HG02642 (cell line): ENCODE data around the gene CD9.
"Not testable (repeated sequence)": the region's sequence is repeated elsewhere in the genome, so short reads cannot be mapped to it uniquely, and the experiment has no call there.

Experiments
- ATAC-seq: cut with Tn5 transposase; IDR thresholded peaks from one replicate; pipeline ENCODE4 v1.9.1; 2021; ENCODE audit warnings: mild to moderate bottlenecking; ENCODE audit not compliant: unreplicated experiment, poor library complexity

CD9 gene, protein sequence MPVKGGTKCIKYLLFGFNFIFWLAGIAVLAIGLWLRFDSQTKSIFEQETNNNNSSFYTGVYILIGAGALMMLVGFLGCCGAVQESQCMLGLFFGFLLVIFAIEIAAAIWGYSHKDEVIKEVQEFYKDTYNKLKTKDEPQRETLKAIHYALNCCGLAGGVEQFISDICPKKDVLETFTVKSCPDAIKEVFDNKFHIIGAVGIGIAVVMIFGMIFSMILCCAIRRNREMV

DNA sequence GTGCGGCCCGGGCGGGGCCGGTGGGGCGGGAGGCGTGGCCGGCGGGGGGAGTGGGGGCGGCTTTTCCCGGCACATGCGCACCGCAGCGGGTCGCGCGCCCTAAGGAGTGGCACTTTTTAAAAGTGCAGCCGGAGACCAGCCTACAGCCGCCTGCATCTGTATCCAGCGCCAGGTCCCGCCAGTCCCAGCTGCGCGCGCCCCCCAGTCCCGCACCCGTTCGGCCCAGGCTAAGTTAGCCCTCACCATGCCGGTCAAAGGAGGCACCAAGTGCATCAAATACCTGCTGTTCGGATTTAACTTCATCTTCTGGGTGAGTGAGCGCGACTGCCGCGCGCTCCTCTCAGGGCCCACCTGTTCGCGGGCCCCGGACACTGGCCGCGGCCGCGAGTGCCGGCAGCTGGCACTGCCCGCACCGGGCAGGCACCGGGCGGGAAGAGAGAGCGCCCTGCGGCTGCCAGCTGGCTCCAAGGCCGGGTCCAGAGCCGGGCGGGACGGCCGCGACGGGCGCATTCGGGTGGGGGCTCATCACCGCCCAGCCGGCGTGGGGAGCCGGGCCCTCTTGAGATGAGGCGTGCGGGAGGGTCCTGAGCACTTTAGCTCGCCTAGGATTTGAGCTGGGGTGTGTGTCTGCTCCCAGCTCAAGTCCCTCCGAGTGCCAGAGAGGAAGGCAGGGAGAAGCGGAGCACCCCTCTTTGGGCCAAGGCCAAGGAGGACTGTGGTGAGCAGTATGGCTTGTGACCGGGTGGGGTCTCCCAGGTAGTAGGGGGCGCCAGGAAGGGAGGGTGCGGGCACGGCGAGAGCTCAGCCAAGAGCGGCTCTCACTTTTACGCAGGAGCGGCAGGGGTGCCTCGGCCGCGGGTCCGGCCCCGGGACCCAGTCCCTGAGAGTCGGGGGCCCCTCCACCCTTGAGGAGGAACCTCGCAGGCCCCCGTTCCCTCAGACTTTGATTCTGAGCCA, at the start of gene CD9:
Gene CD9 (plus strand): TSS at position 145 of the 957 bp plus-strand sequence. CDS start 100 bp downstream, at position 245.
- ATAC-seq: no peak

DNA sequence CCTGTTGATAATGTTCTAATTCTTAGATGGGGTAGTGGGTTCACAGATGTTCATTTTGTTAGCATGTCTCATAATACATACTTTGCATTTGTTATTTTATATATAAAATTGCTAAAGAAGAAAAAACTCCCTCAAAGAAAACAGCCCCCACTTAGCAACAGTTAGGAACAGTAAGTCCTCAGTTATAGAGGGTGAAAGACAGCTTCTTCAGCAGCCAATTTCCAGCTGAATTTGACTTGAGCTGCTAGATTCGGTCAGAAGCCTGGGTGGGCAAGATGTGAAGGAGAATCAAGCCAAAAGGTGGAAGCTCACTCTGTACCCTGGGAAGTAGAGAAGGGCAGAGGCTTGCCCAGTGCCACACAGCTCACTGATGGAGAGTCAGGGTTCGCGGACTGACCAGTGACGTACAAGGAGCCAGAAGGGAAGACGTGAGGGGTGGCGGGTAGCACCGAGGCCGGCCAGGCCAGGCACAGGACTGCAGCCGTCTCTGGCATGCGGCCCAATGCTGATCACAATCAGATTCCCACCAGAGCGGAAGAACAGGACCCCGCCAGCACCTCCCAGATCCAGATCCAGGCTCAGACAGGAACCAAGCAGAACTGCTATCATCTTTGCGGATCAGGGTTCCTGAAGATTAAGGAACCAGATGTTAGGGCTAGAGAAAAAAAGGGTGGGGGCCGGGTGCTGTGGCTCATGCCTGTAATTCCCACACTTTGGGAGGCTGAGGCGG, 45.3 kb upstream of the CD9 start:
- ATAC-seq: no peak

DNA sequence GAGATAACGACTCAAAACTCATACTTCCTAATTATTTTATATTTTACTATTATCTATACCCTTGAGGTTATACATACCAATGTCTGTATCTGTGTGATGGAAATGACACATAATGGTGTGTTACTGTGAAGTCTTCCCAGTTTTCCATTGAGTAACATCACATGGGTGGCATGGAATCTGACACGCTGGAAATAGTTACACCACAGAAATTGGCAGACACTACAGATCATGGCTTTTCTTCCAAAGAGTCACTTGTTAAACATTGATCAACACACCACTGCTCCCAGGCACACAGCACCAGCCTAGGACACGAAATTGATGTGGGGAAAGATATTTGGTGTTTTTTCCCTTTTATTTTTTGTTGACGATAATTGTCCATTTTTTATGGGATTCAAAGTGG, 42.7 kb upstream of the CD9 start:
- ATAC-seq: no peak

DNA sequence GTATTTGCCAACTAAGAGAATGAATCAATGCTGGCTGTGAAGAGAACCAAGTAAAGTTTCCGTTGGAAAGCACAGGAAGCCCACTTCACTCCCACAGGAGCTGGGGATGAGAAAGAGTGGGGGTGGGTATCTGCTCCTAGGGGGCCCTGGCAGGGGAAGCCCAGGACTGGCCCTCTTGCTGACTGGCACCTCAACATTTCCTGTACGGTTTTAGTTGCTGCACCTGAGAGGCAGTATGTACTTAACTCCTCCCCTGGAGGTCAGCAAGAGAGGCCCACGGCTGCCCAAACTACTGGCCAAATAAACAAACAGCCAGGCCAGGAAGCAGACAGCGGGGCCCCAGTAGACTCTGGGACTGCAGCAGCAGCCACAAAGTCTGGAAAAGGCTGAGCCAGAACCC, 41.9 kb upstream of the CD9 start:
- ATAC-seq: no peak

DNA sequence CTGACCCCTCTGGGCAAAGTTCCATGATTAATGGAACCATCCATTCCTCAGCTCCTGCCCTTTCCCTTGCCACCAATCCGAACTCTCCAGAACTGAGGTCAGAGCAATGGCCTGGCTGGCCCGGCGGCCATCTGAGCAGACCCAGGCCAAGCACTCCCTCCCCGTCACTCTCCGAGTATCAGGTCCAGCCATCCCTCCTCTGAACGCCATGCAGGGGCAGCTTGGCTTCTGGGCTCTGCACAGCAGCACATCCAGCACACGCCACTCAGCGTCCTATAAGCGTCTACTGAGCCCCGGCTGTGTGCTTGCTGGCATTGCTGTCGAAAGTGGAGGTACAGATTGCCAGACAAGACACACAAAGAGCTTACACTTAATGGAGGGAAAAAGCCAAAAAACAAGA, 41.5 kb upstream of the CD9 start:
- ATAC-seq: no peak

DNA sequence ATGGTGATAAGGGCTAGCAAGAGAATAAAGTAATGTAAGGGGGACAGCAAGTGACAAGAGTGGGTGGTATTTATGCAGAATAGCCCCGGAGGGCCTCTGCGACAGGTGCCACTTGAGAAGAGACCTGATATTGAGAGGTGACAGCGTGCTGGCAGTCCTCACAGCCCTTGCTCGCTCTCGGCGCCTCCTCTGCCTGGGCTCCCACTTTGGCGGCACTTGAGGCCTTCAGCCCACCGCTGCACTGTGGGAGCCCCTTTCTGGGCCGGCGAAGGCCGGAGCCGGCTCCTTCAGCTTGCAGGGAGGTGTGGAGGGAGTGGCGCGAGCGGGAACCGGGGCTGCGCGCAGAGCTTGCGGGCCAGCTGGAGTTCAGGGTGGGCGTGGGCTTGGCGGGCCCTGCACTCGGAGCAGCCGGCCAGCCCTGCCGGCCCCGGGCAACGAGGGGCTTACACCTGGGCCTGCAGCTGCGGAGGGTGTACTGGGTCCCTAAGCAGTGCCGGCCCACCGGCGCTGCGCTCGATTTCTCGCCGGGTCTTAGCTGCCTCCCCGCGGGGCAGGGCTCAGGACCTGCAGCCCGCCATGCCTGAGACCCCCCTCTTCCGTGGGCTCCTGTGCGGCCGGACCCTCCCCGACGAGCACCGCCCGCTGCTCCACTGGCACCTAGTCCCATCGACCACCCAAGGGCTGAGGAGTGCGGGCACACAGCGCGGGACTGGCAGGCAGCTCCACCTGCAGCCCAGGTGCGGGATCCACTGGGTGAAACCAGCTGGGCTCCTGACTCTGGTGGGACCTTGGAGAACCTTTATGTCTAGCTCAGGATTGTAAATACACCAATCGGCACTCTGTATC, 40.8 kb upstream of the CD9 start:
- ATAC-seq: not testable (repeated sequence)

DNA sequence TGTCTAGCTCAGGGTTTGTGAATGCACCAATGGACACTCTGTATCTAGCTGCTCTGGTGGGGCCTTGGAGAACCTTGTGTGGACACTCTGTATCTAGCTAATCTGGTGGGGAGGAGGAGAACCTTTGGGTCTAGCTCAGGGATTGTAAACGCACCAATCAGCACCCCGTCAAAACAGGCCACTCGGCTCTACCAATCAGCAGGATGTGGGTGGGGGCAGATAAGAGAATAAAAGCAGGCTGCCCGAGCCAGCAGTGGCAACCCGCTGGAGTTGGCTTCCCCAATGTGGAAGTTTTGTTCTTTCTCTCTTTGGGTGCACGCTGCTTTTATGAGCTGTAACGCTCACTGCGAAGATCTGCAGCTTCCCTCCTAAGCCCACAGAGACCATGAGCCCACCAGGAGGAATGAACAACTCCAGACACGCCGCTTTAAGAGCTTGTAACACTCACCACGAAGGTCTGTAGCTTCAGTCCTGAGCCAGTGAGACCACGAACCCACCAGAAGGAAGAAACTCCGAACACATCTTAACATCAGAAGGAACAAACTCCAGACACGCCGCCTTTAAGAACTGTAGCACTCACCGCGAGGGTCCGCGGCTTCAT, 40.1 kb upstream of the CD9 start:
- ATAC-seq: not testable (repeated sequence)

DNA sequence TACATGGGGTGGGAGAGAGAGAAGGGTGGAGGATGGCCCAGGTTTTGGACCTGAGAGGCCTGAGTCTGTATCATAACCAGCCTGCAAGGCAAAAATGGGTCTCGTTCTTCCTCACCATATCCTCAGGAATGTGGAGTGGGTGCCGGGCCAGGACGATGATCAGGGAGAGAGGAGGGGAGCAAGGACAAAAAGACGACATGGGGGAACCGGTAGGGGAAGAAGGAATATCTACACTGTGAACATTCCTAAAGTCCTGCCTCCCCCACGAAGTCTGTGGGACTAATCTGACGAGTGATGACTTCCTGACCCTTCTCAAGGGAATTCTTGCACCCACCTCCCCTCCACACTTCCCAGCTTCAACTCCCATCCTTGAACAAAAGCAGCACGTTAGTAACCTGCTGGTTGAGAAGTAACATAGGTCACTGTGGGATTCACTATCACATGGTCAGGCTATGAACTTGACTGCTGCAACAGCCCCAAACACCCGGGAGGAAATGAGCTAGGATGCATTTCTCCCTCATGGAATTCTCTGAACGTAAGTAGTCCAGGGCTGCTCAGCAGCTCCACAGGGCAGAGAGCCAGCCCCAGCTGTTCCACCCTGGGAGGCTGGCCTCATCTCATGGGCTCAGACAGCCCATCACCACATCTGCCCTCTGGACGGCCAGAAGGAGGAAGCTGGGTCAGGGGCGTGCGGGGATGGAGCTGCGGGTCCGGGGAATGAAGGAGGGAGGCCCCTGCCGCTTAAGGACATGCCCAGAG, 38.9 kb upstream of the CD9 start:
- ATAC-seq: no peak

DNA sequence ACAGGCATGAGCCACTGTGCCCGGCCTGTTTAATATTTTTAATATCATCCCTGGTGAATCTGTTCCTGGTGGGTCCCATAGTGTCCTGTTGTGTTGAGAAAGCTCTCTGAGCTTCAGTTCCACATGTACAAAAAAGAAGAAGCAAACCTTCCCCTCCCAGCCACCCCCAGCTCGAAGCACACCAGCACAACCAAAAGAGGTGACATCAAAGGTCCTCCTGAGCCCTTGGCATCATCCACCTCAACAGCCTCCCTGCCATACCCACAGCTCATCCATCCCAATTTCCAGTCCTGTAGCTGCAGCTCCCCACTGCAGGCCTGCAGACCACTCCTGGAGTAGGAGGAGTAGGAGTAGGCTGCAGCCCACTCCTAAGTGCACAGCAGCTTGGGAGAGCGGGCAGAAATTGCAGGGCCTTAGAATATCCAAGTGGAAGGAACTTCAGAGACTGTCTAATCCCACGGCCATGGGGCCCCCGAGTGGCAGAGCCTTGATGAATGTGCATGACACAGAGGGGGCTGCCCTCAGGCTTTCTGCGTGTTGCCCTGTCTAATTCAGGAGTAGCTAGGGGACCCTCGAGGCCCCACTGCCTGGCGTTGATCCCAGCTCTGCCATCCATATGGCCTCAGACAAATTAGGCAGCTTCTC, 36.7 kb upstream of the CD9 start:
- no peak for ATAC-seq

DNA sequence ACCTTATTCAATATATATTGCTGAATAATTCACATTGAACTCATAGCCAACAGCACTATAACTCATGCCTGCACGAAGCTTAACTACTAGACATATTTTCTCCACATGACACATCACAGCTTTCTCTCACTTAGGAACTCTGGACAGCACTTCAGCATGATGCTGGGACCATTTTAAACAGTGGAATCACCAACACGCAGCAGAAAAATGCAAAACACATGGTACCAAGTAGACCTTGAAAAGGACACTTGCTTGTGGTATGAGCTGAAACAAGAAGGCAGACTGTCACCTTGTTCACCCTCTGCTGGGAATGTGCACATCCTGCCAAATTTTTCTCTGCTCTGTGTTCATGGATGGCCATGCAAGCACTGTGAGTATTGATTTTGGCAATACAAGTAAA, 34.8 kb upstream of the CD9 start:
- no peak for ATAC-seq

DNA sequence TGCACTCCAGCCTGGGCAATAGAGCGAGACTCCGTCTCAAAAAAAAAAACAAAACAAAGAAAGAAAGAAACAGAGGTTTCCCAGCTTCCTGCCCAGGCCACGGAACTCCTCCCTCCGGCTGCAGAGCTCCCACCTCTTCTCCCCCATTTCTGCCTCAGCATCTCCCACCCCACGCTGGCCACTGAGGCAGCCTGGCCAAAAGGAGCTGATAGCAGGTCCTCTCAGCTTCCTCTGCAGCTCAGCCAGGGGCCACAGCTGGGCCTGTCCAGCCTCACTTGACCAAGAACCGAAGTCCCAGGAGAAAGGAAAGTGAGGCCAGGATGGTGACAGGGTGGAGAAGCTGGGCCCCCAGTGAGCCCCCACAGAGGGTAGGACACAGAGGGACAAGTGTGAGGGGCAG, 33.4 kb upstream of the CD9 start:
- ATAC-seq: no peak

DNA sequence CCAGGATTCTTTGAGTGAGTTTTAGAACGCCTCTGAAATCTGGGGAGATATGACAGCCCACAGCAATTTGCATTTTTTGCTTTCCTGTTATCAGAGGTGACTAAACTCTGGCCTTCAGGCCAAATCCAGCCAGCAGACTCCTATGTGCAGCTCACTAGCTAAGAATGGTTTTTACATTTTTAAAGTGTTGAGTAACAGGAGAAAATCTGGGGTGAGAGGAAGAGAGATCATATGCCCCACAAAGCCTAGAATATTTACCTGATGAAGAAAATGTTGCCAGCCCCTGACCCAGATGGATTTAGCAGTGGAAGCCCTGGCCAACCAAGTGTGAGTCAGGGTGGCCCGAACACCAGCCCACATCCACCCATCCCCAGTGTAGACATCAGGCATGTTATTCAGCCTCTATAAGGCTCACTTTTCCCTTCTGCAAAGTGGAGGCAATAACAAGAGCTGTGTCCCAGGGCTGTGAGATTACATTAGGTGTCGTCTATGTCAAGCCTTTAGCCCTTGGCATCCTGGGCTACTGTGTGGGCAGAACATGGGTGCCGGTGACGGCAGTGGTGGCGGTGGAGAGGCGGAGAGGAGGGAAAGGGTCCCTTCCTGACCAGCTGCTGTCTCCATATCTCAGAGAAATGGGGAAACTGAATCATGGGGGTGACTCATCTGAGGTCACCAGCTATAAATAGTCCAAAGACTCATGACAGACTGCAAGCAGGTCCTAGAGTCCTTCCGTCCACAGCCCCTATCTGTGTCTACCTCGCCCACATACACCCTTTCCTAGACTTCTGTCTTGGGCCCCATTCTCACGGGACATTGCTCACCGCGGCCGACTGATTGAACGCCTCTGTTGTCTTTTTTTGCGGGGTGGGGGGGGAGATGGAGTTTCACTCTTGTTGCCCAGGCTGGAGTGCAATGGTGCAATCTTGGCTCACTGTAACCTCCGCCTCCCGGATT, 32.6 kb upstream of the CD9 start:
- peak; percentile 71 for ATAC-seq

DNA sequence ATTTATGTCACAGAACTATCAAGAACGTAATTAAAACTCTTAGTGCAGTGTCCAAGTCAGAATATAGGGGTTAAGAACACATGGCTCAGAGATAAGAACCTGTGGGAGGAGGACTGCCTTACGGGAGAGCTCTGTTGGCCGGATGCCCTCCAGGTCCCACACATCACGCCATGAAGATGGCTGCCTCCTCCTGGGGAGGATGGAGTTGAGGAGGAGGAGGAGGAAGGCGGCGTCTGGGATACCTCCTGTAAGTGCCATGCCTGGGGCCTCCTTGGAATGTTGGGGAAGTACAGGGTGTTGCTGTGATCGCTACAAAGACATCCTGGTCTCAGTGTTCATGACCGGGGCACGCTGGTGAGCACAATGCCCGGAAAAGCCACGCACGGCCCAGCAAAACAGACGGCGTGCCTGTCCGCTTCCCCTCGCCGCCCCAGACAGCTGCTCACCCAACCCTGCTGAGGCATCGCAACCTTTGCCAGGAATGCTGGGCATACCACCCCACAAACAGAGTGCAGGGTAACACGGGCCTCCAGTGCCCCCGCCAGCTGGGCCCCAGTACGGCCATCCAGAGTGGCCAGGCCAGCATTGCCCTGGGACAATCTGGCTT, 28.7 kb upstream of the CD9 start:
- no peak for ATAC-seq

DNA sequence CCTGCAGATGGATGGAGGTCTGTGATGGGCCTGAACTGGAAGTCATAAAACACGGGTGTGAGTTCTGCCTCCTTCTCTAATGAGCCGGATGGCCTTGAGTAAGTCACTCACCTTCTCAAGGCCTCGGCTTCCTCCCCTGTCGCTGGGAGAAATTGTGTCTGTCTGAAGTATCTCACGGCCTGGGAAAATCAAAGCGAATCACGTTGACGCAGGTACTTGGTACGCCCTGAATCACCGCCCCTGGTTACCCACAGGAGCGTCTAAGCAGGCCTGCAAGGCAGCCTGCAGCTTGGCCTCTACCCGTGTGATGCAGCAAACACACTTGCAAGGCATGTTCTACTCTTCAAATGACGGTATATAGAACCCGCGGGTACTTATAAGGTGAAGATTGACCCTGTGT, 28.1 kb upstream of the CD9 start:
- no peak for ATAC-seq

DNA sequence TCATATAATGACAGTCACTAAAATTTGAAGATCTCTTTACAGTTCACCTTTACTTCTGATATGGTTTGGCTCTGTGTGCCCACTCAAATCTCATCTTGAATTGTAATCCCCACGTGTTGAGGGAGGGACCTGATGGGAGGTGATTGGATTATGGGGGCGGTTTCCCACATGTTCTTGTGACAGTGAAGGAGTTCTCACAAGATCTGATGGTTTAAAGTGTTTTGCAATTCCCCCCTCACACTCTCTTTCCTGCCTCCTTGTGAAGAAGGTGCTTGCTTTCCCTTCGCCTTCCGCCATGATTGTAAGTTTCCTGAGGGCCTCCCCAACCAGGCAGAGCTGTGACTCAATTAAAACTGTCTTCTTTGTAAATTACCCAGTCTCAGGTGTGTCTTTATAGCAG, 27.3 kb upstream of the CD9 start:
- ATAC-seq: no peak

DNA sequence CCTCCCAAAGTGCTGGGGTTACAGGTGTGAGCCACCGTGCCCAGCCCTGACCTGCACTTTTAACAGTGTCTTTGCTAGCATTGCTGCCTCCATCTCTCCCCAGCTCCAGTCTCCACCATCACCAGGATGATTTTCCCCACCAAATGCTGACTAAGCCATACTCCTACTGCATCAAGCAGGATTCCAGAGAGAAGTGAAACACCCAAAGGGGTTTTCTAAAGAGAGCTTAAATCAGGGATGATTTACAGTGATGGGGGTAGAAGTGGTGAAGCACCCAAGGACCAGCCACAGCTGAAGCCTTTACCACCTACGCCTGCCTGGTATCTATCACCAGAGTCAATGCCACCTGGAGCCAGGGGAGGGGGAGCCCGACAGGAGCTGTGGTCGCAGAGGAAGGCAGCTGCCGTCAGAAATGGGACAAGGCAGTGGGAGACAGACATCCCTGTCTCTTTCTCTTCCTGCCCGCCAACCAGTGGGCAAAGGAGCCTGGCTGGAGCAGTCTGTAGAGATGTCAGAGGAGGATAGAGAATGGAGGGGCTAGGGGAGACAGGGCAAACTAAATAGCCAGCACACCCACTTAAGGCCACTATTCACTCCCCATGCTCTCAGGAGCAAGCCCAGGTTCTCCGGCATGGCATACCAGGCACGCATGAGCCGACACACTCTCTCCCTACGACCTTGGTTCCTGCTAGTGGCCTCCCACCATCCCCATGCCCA, 22.4 kb upstream of the CD9 start:
- no peak for ATAC-seq
